Activated gamma-delta T cell treated with anti-CD3 and anti-CD28 coated beads, Interleukin-2, amount 50 U/mL, for 16 hours (primary cell): ENCODE results near the gene TPM1.
"Not testable (repeated sequence)": the region's sequence is repeated elsewhere in the genome, so short reads cannot be mapped to it uniquely, and the experiment has no call there.

Source experiments
- DNase-seq: peaks from one replicate; pipeline ENCODE4 v3.0.0-alpha.2; 2020; ENCODE audit warnings: low read depth

TPM1 gene

DNA sequence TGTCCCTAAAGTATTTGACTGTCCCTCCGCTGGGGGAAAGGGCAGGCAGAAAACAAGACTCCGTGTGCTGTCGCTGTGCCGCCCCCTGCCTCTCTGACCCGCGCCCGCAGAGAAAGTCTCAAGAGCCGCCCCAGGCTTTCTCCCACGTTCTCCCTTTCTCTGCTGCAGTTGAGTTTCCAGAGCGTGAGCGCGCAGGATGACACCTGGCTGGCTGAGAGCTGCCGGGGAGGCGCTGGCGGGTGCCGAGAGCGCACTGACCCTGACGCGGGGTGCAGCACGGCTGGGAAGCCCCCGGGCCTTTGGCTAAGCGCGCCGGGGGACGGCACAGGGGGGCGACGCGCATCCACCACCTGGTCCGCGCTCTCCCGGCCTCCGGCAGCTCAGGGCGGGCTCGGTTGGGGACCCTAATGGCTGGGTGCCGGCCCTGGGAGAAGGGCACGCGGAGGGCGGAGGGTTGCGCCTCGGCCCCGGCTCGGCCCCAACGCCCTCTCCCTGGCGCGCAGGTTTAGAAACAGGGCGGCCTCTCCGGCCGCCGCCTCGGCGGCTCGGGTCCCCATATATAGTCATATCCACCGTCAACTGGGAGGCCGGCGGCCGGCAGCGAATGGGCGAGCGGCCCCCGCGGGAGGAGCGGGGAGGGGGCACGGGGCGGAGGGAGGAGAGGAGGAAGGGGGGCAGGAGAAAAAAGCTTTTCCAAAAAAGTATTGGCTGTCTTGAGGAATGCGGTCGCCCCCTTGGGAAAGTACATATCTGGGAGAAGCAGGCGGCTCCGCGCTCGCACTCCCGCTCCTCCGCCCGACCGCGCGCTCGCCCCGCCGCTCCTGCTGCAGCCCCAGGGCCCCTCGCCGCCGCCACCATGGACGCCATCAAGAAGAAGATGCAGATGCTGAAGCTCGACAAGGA, at the start of gene TPM1:
TSS of gene TPM1 (plus strand) at position 774 of the 903 bp plus-strand sequence. CDS start at position 857, 83 bp downstream.
- DNase-seq, result no peak

DNA sequence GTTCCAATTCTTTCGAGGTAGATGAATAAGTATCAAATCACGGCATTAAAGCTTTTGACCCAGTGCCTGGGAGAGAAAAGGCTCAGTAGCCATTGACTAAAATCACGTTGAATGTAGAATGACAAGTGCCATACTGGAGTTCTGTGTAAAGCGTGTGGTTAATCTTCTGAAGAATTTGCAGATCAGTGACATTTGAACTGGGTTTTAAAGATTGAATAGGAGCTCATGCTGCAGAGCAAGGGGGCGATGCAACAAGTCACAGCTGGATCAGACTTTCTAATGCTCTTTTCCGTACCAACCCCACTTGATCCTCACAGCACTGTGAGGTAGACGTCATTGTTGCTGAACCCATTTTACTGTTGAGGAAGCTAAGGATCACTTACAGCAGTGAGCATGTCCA, 49.5 kb upstream of the TPM1 start:
- DNase-seq, result no peak

DNA sequence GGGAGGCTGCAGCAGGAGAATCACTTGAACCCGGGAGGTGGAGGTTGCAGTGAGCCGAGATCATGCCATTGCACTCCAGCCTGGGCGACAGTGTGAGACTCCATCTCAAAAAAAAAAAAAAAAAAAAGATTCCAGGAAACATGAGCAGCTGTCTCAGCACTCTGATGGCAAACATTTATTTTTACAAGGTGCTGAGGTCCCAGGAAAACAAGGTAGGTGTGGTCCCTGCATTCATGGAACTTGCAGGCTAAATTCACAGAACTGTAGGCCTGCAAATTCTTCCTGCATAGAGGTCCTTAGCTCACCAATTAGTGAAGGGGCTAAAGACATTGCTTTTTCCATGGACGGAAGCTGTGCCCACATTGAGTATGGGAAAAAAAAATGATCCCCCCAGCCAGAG, 48.9 kb upstream of the TPM1 start:
- not testable (repeated sequence) for DNase-seq

DNA sequence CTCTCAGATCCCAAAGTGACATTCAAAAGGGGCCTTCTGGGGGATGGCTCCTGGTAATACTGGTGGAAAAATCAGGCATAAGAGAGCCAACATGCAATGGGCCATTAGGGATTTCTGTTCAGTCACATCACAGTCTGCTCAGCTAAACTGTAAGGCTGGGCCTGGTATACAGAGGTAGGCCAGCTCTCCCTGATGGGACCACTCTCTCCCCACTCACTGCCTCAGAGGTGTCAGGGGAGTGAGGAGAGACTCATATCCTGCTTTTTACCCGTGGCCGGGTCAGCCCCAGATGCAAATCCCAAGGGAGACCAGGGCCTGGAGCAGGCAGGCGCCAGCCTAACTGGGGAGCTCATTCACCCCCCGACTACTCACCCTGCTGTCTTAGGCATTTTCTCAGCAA, 48.1 kb upstream of the TPM1 start:
- DNase-seq, result no peak

DNA sequence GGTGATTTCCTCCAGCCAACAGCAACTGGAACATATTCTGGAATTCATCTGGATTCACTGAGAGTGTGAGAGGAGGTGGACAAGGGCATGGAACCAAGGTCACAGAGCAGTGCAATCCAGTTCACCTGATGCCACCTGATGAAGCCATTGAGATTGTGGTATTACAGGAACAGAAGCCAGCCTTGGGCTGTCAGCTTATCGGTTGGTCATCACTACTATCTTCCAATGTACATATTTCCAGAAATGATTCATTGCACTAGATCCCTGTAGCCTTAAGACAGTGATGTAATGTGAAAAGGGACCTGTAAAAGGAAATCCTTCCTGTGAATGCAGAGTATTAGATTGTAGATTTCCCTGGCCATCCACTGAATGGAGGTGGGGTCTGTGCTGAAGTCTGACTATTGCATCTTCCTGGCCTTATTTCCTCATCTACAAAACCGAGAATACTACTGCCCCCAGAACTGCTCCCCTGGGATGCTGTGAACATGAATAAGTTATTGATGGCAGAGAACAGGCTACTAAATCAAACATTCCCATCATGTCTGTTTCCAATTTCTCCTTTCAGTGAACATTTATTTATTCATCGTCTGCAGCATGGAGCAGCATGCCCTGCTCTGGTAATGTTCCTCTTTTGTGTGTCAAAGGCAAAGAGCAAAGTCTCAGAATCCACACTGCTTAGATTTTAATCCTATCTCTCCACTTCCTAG, 47.4 kb upstream of the TPM1 start:
- DNase-seq, result no peak

DNA sequence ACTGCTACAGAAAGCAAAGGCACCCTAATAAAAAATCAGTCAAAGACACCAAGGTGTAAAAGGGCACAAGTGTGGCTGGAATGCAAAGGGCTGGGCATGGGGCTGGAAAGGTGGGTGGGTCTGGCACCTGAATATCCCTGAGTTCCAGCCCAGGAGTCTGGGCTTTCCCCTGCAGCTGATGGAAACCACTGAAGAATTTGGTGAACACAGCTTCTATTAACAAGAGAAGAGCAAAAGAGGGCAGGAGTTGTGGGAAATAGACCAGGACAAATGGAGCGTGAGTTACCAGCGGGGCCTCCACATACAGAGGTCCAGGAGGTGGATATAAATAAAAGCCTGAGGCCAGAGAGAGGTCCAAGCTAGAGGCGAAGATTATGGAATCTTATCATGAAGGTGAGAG, 45.1 kb upstream of the TPM1 start:
- DNase-seq, result no peak

DNA sequence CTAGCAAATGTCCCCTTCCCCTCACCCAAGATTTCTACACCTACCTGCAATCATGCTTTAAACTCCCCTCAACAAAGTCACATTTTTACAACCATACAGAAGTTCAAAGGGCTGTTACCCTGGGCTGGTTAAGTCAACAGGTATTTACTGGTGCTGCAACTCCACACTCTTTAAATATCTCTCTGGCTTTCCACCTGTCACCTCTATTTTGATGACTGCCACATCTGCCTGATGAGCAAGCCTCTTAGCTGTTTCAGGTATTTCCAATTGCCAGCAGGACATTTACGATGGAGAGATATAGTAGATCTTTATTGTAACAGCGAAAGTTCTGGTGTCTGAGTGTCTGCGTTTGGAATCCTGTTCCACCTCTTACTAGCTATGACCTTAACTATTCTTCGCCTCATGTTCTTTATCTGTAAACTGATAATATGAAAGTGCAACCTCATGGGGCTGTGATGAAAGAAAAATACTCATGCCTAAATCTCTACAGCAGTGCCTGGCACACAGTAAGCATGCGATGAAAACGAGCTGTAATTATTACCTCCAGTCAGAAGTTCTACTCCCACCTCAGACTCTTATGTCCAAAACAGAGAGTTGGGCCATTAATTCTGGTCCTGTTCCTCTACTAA, 44.2 kb upstream of the TPM1 start:
- DNase-seq, result no peak

DNA sequence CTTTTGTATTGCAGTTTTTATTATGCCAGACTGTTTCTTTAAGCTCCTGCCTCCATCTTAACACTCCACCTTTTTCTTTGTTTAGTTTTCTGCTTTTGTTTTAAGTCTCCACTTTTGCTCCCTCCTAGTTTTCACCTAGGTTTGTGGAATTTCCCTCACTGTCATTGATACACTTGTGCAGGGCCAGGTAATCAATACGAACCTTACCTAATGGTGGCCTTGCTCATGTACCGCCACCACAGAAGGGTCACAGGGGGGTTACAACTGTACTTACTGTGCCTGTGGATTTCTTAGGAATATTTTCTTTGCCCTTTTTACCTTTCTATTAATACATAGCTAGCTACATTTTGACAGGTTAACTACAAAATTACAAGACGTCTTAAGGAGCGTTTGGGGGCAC, 43.4 kb upstream of the TPM1 start:
- DNase-seq, result no peak

DNA sequence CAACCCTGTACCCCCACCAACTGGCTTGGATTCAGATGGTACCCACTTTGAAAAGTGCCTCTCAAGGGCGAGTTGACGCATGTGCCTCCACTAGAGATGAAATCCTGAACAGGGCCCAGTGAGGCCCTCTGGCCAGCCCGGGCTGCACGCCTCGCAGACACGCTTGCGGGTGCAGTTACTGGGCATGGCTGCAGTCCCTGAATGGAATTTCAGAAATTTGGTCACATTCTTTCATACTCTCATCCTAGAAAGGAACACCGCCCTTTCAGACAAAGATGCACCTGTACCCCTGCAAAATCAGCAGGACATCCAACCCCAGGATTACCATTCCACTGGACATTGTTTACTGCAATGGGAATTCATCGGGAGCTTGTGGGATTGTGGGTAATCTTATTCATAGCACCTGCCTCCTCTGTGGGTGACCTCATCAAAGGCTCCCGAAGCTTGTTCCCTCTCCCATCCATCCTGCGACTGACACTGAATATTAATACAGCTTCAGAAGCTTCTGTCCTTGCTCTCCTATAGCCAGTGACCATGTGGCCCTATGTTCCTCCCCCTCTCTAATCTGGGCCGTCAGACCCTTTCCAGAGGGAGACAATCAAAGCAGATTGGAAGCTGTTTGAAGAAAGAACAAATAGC, 42.5 kb upstream of the TPM1 start:
- no peak for DNase-seq

DNA sequence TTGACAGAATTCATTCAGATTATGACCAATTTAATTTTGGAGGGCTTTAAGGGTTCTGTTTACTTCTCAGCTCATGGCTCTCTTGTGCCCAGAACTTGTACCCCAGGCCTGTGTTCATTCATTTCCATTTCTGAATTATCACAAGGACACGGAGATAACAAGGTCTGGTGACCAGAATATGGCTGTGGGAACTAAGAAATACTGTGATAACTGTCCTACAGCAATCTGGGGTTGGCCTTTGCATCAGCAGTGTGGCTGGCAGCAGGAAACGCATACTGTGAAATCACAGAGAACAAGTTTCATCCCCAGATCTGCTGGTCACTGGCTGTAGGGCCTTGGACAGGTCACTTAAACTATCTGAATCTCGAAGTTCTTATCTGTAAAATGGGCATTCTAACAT, 41.8 kb upstream of the TPM1 start:
- no peak for DNase-seq

DNA sequence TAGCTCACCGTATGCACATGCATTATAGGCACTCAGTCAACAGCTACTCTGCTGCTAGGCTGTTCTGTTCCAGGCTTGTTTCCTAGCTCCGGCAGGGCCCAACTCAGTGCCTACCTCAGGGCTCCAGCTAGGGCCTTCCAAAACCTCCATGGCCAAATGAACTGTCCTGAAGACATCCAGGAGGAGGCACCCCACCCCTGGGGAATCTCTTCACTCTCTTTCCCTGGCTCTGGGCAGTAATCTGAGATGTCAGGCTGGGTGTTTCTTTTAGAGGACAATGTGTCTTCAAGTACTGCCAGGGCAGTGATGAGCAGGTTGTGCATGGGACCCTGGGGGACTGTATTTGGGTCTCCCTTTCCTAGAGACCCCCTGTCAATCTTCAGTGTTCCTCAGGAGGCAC, 38.3 kb upstream of the TPM1 start:
- no peak for DNase-seq

DNA sequence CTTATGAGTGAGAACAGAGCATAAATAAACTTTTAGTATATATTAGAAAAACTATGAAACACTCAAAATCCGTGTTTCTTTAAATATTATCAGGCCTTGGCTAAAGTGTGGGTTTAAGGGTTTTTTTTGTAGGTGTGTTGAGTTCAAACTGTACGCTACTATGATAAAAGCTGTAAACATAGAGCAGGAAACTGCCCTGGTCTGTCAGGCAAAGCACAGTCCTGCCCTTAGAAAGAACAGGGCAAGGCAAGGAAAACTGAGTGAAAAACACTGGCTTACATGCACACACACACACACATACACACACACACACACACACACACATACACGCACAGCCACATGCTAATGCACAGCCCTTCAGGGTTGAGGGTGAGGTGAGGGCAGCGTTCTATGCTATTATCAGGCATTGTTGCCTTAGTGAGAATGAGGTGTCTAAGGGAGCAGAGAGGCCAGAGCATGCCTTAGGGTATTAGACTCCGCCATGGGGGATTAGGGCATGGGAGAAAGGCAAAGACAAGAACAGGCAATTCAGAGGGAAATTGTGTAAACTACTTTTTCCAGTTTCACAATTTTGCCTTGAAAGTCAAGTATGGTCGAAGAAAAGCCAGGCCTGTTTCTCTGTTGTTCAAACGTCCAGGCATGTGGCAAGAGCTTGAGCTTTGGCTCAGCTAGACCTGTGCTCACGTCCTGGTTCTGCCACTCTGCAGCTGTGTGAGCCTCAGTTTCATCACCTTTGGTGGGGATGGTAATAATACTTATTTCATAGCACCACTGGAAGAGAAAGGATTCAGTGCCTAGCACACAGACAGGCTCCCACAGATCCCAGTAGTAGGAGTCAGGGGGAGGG, 36.3 kb upstream of the TPM1 start:
- no peak for DNase-seq

DNA sequence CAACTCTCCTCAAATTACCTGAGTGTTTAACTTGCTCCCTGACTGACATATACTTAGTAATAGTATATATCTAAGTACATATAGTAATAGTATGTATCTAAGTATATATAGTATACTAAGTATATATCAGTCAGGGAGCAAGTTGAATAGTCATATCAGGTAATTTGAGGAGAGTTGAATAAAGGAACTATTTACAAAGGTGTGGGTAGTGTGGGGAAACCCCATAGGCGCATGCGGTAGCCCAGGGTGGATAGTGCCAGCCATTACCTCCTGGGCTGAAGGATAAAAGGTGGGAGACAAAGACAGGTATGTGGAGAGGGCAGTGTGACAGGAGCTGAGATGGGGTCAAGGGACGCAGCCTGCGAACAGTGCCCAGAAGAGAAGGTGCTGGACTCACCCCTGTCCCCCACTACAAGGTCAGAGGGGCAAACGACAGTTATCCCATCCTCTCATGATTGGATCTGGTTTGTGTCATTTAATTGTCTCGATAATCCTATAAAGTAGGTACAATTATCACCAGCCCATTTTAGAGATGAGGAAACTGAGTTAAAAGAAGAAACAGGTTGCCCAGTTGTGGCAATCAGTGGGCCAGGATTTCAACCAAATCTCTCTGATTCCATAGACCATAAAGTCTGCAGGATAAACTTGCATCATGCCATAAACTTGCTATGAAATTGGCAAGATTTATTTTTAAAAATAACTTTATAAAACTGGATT, 34.1 kb upstream of the TPM1 start:
- no peak for DNase-seq

DNA sequence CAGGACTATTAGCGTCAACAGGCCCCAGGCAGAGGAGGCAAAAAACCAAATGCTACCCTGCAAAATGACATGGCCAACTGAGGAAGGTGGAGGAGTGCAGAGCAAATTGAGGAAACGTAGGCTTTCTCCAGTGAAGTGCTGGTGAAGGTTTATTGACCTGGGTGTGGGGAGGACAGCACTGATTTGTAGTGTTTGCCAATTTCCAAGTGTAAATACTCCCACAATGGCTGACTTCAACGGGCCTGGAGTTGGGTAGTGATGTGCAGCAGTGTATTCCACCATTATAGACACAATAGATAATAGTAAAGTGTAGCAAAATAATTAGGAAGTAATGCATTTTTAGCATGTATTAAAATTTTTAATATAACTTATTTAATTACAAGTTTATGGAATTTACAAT, 32.2 kb upstream of the TPM1 start:
- no peak for DNase-seq

DNA sequence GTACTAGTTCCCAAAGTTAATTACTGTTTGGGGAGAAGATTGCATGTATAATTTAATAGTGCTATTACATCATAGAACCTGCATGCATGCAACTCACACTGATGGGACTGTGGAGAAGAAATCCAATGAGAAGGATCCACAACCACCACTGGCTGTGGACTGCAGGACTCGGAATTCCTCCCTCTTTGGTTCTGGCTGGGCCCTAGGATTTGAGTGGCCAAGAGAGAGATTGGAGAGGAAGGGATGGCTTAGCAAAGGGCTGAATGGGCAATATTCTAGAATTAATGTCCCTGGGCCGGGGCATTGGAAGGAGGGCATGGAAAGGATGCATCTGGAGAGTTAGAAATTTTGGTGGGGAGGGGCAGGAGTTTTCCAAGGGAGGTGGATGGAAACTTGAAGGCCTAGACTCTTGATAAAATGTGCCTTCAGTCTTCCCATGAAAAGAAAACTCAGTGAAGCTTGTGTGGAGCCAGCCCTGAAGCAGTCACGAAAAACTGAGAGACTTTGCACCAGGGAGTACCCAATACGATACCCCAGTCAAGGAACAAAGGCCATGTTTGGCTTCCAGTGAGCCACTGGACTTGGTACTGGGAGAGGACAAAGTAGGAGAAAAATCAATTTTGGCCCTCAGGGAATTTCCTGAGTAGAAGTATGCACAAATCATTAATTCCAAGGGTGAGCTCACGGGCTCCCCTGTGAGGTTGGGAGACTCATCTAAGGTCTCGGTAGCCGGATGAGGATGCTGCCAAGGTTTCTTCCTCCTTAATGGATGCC, 31.4 kb upstream of the TPM1 start:
- DNase-seq, result no peak

DNA sequence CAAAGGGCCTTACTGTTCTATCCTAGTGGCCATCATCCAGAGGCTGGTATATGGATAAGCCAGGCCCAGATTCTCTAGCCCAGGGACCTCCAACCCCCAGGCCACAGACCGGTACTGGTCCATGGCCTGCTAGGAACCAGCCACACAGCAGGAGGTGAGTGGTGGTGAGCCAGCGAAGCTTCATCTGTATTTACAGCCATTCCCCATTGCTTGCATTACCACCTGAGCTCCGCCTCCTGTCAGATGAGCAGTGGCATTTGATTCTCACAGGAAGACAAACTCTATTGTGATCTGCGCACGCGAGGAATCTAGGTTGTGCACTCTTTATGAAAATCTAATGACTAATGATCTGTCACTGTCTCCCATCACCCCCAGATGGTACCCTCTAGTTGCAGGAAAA, 30.1 kb upstream of the TPM1 start:
- no peak for DNase-seq

DNA sequence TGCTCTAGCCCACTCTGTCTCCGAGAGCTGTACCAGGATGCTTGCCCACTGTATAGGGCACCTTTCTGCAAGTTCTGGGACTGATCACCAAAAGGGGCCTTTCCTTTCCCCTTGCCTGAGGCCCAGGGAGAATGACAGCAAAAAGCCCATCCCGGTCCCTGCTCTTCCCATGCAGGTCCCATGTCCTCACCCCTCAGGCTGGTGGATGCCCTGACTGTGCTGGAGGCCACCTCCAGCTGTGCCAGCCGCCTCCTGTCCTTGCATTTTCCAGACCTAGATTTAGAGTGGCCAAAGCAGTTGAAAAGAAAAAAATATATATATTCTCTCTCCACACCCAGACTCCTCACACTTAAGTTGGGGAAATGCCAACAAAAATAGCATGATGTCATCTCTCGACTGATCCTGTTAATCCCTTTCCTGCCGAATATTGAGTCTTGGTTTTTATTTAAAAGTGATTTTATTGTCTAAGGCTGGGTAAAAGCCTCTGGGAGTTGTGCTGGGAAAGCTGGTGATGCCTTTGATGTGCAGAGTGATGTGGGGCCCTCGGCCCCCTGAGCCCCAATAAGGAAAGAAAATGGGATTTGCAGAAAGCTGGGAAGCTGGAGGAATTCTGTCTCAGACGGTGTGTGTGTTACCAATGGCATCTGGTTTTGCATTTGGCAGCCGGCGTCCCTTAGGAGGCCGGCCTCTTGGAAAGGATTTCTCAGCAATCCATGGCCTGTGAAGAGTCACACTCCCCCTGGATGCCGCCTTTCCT, 29.3 kb upstream of the TPM1 start:
- no peak for DNase-seq

DNA sequence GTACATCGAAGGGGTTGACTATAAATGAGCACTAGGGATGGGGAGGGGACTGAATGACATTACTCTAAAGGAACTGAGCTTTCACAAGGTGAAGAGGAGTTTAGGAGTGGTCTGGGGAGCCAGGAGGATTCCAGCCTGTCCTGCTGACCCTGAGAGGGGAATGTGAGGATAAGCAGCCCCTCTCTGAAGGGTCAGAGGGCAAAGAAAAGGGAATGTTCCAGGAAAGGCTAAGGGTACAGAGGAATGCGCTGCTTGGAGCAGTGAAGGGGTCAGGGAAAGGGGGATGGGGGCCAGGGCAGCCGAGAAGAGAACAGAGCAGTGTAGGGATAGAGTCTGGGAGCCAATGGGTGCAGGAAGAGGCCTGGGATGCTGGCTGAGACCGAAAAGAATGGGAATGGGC, 28.0 kb upstream of the TPM1 start:
- no peak for DNase-seq

DNA sequence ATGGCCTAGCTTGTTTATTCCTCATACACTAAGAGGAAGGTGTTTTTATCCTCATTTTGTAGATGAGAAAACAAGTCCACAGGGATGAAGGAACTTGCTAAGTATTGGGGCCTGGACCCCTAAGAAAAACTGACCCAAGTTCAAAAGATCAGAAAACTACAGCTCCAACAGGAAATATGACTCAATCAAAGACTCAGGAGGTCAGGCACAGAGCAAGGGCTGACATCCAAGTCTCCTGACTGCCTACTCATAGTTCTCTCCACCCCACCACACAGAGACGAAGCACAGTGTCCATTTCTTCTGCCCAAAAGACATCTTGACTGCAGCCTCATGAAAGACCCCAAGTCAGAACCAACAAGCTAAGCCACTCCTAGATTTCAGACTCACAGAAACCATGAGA, 26.9 kb upstream of the TPM1 start:
- no peak for DNase-seq
